Measurements from ENCODE around the gene PALD1.

GRCh38 chr10:70562036-70562755, 83.6 kb downstream of the PALD1 start:
- no peak for TF ChIP-seq RAD21 (IDR thresholded peaks at IDR 0.05; ENCODE audit: low read depth)
- no peak for TF ChIP-seq SIN3A (IDR thresholded peaks at IDR 0.05; ENCODE audit: low read depth)
- TF ChIP-seq, protein P1, sequence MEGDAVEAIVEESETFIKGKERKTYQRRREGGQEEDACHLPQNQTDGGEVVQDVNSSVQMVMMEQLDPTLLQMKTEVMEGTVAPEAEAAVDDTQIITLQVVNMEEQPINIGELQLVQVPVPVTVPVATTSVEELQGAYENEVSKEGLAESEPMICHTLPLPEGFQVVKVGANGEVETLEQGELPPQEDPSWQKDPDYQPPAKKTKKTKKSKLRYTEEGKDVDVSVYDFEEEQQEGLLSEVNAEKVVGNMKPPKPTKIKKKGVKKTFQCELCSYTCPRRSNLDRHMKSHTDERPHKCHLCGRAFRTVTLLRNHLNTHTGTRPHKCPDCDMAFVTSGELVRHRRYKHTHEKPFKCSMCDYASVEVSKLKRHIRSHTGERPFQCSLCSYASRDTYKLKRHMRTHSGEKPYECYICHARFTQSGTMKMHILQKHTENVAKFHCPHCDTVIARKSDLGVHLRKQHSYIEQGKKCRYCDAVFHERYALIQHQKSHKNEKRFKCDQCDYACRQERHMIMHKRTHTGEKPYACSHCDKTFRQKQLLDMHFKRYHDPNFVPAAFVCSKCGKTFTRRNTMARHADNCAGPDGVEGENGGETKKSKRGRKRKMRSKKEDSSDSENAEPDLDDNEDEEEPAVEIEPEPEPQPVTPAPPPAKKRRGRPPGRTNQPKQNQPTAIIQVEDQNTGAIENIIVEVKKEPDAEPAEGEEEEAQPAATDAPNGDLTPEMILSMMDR (IDR thresholded peaks at IDR 0.05 in 2 of 3, conservative IDR thresholded peaks at IDR 0.05 in 1 of 3; ENCODE audit: borderline replicate concordance in 1 of 3, insufficient read depth in 1 of 3, low read depth in 2 of 3, low read length in 2 of 3): no peak
- TF ChIP-seq CEBPB (IDR thresholded peaks at IDR 0.05; ENCODE audit: low read depth): no peak
- no peak for TF ChIP-seq REST (IDR thresholded peaks at IDR 0.05; ENCODE audit: low read depth)

All from HCT116 (cell line).